ENCODE measurements around the gene GRAP2. TPM values are rescaled to one million over a fixed set of nuclear protein-coding genes. Genes with fewer than 3 reads are reported as not detected.
A peak's percentile ranks its signal among the peaks of the same experiment; 100 is the strongest.

The GRAP2 gene
- total and polyA plus RNA-seq, 8 donors = 0.45 to 29.1 (median 3.0) TPM; not detected in 2

GRCh38 chr22:39908136-39908535, 7.3 kb downstream of the GRAP2 start:
- no peak for DNase-seq
- Histone ChIP-seq H3K27me3 (peaks cover 0 to 1% (median 0%) of the 10 kb centered on the region in 3 donors), H3K4me3 (no peak overlapping the region), H3K4me1 (no peaks in the 10 kb centered on the region), H3K27ac (peak overlapping the region in 4 of 5 donors; percentile 9 to 30 (median 30)), H3K36me3 (no peaks in the 10 kb centered on the region), H3K9me3 (no peaks in the 10 kb centered on the region)
- WGBS, 5 donors = 76 to 90% (median 81%) methylated on average over 2 of the region's 2 CpGs
- intact Hi-C loops (cut with DNase I; ENCODE audit: low total_unique reads) = no loop called here
- no peak for TF ChIP-seq CTCF (IDR thresholded peaks at IDR 0.05)
- no peak for TF ChIP-seq POLR2AphosphoS5 (IDR thresholded peaks at IDR 0.05)
- TF ChIP-seq EP300 (IDR thresholded peaks at IDR 0.05) = no peak
- no peak for TF ChIP-seq POLR2A (IDR thresholded peaks at IDR 0.05)

DNA sequence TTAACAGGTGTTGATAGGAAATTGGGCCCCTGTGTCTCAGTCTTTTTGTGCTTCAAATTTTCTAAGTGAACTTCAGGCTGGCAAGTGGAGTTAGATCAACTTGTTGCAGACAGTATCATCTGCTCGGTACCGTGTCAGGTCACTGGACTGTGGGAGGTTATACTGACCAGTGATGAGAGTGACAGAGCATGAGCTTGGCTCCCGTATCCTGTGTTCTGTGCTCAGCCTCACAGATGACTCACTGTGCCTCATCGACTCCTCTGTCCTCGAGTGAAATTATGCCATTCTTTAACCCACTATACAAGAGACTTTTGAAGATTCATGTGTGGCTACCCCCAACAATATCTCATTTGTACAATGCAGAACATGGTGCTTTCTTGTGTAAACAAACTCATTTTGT, 7.9 kb downstream of the GRAP2 start:
- Histone ChIP-seq H3K4me1 (peaks cover 0 to 4% (median 0%) of the 10 kb centered on the region in 4 donors), H3K27ac (peak overlapping the region in 2 of 5 donors; percentile 30), H3K4me3 (no peak overlapping the region), H3K36me3 (no peaks in the 10 kb centered on the region), H3K27me3 (peaks cover 0 to 3% (median 0%) of the 10 kb centered on the region in 3 donors), H3K9me3 (no peaks in the 10 kb centered on the region)
- 67 to 85% (median 68%) methylated on average over 5 of the region's 5 CpGs for WGBS, 5 donors
- no peak for DNase-seq
- TF ChIP-seq POLR2AphosphoS5 (IDR thresholded peaks at IDR 0.05) (no peak), EP300 (IDR thresholded peaks at IDR 0.05) (no peak), CTCF (IDR thresholded peaks at IDR 0.05) (no peak), POLR2A (IDR thresholded peaks at IDR 0.05) (no peak)
- intact Hi-C loops (cut with DNase I; ENCODE audit: low total_unique reads) = no loop called here

DNA sequence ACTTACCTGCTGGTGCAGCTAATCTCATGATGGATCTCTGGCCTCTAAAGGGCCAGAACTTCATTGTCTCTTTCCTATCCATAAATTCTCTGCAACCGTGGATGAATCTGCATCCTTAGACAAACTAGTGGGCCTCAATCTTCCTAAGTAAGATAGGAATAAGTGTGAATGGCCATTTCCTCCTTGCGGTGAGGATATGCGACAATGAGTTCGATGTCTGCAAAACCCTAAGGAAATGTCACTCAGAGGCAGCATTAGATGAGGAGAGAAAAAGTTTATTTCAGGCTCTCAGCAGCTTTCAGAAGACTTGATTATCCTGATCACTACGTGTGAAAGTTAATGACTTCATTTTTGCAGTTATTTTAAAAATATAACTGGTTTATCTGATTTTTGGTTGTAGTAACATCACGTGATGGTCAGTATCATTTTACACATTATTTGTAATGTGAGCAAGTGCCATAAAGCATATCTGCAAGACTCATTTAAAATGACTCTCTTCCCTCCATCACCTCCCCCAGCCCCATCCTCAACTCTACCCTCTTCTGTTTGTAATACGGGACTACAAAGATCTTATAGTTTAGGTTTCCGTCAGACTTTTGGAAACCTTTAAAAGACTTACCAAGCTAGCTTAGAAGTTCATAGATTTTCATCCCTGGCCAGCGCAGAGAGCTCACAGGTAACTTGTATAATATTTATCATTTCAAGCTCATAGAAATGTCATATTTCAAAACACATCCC, 10.2 kb downstream of the GRAP2 start:
- peak overlapping the region in 1 of 5 donors; percentile 4 for H3K27ac ChIP-seq

DNA sequence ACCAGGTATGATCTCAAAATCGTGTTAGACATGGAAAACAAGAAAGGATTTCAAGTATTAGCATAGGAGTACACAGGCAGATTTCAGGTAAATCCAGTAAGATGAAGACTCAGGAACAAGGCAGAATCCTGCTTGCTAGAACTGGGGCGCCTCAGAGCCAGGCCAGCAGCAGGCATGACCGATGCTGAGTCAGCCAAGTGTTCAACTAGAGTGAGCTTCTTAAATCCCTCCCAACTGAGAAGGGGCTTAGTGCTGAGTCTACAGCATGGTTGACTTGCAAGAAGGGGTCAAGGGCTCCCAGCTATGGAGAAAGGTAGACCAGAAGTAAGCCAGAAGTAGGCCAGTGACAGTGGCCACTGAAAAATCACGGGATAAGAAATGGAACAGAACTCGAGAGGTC, 12.4 kb downstream of the GRAP2 start:
- no peaks in the 10 kb centered on the region for H3K36me3 ChIP-seq
- intact Hi-C loops (cut with DNase I; ENCODE audit: low total_unique reads) = no loop called here
- no peaks in the 10 kb centered on the region for H3K9me3 ChIP-seq
- DNase-seq = no peak
- 75 to 81% (median 78%) methylated on average over 5 of the region's 5 CpGs for WGBS, 5 donors
- H3K27me3 ChIP-seq = peaks cover 0 to 3% (median 0%) of the 10 kb centered on the region in 3 donors
- TF ChIP-seq POLR2A (IDR thresholded peaks at IDR 0.05) (no peak), CTCF (IDR thresholded peaks at IDR 0.05) (no peak), POLR2AphosphoS5 (IDR thresholded peaks at IDR 0.05) (no peak), EP300 (IDR thresholded peaks at IDR 0.05) (no peak)
- peaks cover 0 to 24% (median 5%) of the 10 kb centered on the region in 4 donors for H3K4me1 ChIP-seq
- H3K27ac ChIP-seq = no peak overlapping the region
- H3K4me3 ChIP-seq = no peak overlapping the region

More for the DNA sequence above, 10.2 kb downstream of the GRAP2 start:
- Histone ChIP-seq H3K4me1 (peaks cover 0 to 8% (median 0%) of the 10 kb centered on the region in 4 donors), H3K27me3 (peaks cover 0 to 3% (median 0%) of the 10 kb centered on the region in 3 donors), H3K9me3 (no peaks in the 10 kb centered on the region), H3K4me3 (no peak overlapping the region), H3K36me3 (no peaks in the 10 kb centered on the region)
- DNase-seq = no peak
- 69 to 78% (median 72%) methylated on average over 9 of the region's 9 CpGs for WGBS, 5 donors
- intact Hi-C loops (cut with DNase I; ENCODE audit: low total_unique reads) = no loop called here
- TF ChIP-seq POLR2AphosphoS5 (IDR thresholded peaks at IDR 0.05) = no peak
- no peak for TF ChIP-seq EP300 (IDR thresholded peaks at IDR 0.05)
- TF ChIP-seq POLR2A (IDR thresholded peaks at IDR 0.05) = no peak
- no peak for TF ChIP-seq CTCF (IDR thresholded peaks at IDR 0.05)

All from stomach (tissue), 9 donors.